Ramos (cell line): ENCODE measurements around the gene ARRDC1.

Experiments used
- in situ Hi-C: fragments of 300-500 bp; cut with MboI; formaldehyde crosslinking; loops from one replicate; pipeline ENCODE4 v1.14.3; 2022; ENCODE audit warnings: low sequenced_read_pairs; ENCODE audit not compliant: unreplicated experiment

The ARRDC1 gene

DNA sequence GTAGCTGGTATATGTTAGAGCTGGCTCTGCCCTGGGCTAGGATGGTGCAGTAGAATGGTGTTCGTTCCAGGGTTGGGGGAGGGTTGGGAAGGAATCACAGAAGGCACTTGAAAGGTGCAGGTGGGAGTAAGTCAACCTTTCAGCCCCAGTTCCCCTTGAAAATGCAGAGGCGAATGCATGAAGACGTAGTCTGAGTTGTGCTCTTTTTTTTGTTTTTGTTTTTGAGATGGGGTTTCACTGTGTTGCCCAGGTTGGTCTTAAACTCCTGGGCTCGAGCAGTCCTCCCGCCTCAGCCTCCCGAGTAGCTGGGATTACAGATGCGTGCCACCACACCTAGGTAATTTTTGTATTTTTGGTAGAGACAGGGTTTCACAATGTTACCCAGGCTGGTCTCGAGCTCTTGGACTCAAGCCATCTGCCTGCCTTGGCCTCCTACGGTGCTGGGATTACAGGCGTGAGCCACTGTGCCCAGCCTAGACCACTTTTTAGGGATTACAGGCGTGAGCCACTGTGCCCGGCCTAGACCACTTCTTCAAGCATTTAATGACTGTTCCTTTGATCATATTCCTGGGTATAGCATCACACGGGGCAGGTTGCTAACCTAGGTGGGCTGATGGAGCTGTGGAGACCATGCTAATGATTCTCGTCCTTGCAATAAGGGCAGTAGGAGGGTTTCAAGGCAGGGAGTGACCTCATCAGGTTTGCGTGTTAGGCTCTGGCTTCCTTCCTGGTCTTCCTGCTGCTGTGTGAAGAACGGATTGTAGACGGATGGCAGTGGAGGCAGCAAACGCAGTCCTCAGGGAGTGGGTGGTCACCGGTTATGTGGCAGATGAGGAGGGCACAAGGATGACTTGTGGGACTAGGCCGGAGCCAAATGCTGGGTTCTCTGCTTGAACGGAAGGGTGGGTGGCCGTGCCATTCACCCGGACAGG, 27.0 kb downstream of the ARRDC1 start:
- in situ Hi-C loops = no loop called here

GRCh38 chr9:137634016-137634415, 28.5 kb downstream of the ARRDC1 start:
- in situ Hi-C loops = no loop called here

GRCh38 chr9:137638680-137639079, 33.2 kb downstream of the ARRDC1 start:
- in situ Hi-C loops = no loop called here

GRCh38 chr9:137639303-137640051, 34.0 kb downstream of the ARRDC1 start:
- in situ Hi-C loops = no loop called here

GRCh38 chr9:137640862-137641261, 35.4 kb downstream of the ARRDC1 start:
- in situ Hi-C loops = no loop called here

DNA sequence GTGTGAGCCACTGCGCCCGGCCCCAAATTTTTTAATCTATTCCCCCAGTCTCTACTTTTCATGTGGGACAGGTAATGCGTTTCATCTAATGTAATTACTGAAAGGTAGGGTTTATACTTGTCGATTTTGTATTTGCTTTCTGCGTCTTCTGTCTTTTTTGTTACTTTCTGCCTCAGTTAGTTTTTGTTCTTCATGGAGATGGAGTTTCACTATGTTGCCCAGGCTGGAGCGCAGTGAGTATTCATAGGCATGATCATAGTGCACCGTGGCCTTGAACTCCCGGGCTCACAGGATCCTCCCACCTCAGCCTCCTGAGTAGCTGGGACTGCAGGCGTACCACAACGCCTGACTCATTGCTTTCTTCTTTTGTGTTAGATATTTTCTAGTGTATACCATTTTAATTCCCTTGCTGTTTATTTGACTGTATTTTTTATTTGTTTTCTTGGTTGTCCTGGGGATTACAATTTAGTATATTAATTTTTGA, 36.7 kb downstream of the ARRDC1 start:
- in situ Hi-C loops = no loop called here

DNA sequence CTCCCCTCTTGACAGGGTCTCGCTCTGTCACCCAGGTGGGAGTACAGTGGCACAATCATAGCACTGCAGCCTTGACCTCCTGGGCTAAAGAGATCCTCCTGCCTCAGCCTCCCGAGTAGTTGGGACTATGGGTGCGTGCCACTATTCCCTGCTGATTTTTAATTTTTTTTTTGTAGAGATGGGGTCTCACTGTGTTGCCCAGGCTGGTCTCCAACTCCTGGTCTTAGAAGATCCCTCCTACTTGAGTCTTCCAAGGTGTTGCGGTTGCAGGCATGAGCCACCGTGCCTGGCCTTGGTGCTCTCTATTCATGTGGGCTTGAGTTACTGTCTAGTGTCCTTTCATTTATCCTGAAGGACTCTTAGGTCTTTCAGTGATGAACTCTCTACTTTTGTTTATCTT, 37.4 kb downstream of the ARRDC1 start:
- in situ Hi-C loops = no loop called here

DNA sequence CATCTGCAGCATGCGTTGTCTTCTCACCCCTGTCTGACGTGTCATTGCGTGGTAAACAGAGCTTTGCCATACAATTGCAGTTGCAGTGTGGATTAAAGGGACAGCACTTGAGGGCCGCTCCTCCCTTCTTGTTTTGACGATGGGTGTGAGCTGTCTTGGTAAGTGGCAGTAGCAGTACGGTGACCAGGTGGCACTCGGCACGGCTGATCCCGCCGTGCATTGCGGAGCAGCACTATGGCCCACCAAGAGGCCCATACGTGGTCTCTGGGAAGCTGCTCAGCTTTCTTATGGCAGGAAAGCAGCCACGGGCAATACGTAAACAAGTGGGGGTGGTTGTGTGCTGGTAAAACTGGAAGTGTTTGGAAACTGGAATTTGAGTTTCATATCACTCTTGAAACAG, 38.4 kb downstream of the ARRDC1 start:
- in situ Hi-C loops = no loop called here

- in situ Hi-C loops = no loop called here
Measured at GRCh38 chr9:137645211-137645610, 39.7 kb downstream of the ARRDC1 start.

DNA sequence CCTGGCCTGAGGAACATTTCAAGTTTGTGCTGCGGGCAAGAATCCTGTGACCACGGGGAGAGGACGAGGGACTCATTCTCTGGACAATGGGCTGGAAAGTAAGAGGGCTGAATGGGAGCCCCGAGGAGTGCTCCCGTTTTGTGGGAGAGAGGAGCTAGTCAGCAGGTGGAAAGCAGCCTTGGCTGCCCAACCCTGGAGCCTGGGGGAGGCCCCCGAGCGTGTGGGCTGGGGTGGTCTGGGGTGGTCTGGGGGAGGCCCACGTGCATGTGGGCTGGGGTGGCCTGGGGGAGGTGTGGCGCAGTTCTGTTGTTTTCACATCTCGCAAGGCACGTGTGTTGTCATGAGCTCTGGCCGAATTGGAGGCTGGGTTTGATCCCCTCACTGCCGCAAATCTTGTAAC, 40.9 kb downstream of the ARRDC1 start:
- in situ Hi-C loops = no loop called here

- in situ Hi-C loops = no loop called here
Measured at GRCh38 chr9:137647096-137647714, 41.7 kb downstream of the ARRDC1 start.

GRCh38 chr9:137648396-137648795, 42.9 kb downstream of the ARRDC1 start:
- in situ Hi-C loops = no loop called here

- in situ Hi-C loops = no loop called here
Measured at GRCh38 chr9:137649553-137649952, 44.1 kb downstream of the ARRDC1 start.

GRCh38 chr9:137650259-137650658, 44.8 kb downstream of the ARRDC1 start:
- in situ Hi-C loops = no loop called here

DNA sequence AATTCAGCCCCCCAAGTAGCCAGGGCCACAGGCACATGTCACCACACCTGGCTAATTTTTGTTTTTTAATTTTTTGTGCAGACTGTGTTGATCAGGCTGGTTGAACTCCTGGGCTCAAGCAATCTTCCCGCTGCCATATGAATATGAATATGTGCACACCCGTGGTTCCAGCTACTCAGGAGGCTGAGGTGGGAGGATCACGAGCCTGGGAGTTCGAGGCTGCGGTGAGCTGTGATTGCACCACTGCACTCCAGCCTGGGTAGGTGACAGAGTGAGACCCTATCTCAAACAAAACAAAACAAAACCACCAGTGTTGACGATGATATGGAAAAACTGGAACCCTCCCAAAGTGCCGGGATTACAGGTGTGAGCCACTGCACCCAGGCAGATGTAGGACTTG, 45.3 kb downstream of the ARRDC1 start:
- in situ Hi-C loops = no loop called here

GRCh38 chr9:137656416-137656815, 50.9 kb downstream of the ARRDC1 start:
- in situ Hi-C loops = no loop called here

DNA sequence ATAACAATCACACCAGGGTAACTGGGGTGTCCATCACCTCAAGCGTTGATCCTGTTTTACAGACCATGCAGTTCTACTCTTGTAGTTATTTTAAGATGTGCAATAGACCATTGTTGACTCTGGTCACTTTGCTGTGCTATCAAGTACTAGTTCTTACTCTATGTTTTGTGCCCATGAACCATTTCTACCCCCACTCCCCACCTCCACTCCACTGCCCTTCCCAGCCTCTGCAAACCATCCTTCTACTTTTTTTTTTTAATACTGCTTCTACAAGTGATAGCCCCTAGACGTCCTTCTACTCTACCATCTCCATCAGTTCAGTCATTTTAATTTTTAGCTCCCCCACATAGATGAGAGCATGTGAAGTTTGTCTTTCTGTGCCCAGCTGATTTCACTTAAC, 52.1 kb downstream of the ARRDC1 start:
- in situ Hi-C loops = no loop called here

- in situ Hi-C loops = no loop called here
Measured at GRCh38 chr9:137658781-137659180, 53.3 kb downstream of the ARRDC1 start.

- in situ Hi-C loops = no loop called here
Measured at GRCh38 chr9:137660144-137660543, 54.7 kb downstream of the ARRDC1 start.

GRCh38 chr9:137663584-137663983, 58.1 kb downstream of the ARRDC1 start:
- in situ Hi-C loops = no loop called here

GRCh38 chr9:137664676-137665075, 59.2 kb downstream of the ARRDC1 start:
- in situ Hi-C loops = no loop called here
